Adrenal gland (tissue), 5 donors: ENCODE results near the gene TPGS1.

Experiments used
- POLR2A ChIP-seq, 2 donors: fragments of 450-650 bp; IDR thresholded peaks; one replicate each; pipeline ENCODE4 v1.6.1; 2017; ENCODE audit warnings: antibody characterized with exemption in 2 of 2, mild to moderate bottlenecking in 2 of 2, moderate library complexity in 1 of 2
- TF ChIP-seq, protein P1 (sequence below), 6 experiments: fragments of 450-650 bp in 4 of 6; fragments of 200-600 bp in 2 of 6; sonication (generic) in 1 of 6; IDR thresholded peaks; 1 replicate in 5 of 6; 2 replicates in 1 of 6; pipeline versions ENCODE4 v1.5.1 to v1.8.0; 2016 to 2021; ENCODE audit warnings: antibody characterized with exemption in 6 of 6, mild to moderate bottlenecking in 2 of 6, moderate library complexity in 1 of 6
- donor health status: DM: no; HTN: no; CAD: no.

DNA sequence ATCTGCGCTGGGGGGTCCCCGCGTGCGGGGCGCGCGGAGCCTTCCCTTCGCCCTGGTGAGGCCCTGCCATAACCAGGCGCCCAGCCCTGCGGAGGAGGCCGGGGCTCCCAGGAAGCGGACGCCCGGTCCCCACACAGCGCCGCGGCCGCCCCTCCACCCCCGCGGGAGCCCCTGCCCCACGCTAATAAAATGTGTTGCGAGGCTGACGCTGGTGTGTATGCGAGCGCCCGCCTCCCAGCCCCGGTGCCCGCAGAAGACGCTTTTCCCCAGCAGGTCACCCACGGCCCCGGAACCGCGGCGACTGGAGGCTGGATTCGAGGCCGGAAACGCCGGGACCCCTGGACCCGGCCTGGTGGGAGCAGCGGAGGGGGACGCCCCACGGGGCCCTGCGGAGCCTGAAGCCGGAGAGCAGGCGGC lies 12.2 kb downstream of the TPGS1 start:
- TF ChIP-seq, protein P1, sequence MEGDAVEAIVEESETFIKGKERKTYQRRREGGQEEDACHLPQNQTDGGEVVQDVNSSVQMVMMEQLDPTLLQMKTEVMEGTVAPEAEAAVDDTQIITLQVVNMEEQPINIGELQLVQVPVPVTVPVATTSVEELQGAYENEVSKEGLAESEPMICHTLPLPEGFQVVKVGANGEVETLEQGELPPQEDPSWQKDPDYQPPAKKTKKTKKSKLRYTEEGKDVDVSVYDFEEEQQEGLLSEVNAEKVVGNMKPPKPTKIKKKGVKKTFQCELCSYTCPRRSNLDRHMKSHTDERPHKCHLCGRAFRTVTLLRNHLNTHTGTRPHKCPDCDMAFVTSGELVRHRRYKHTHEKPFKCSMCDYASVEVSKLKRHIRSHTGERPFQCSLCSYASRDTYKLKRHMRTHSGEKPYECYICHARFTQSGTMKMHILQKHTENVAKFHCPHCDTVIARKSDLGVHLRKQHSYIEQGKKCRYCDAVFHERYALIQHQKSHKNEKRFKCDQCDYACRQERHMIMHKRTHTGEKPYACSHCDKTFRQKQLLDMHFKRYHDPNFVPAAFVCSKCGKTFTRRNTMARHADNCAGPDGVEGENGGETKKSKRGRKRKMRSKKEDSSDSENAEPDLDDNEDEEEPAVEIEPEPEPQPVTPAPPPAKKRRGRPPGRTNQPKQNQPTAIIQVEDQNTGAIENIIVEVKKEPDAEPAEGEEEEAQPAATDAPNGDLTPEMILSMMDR (IDR thresholded peaks at IDR 0.05): no peak
- TF ChIP-seq POLR2A (IDR thresholded peaks at IDR 0.05): no peak
